Measurements from ENCODE around the gene HLA-DQB1.
"Not testable (repeated sequence)": the region's sequence is repeated elsewhere in the genome, so short reads cannot be mapped to it uniquely, and the experiment has no call there.

Gene HLA-DQB1

DNA sequence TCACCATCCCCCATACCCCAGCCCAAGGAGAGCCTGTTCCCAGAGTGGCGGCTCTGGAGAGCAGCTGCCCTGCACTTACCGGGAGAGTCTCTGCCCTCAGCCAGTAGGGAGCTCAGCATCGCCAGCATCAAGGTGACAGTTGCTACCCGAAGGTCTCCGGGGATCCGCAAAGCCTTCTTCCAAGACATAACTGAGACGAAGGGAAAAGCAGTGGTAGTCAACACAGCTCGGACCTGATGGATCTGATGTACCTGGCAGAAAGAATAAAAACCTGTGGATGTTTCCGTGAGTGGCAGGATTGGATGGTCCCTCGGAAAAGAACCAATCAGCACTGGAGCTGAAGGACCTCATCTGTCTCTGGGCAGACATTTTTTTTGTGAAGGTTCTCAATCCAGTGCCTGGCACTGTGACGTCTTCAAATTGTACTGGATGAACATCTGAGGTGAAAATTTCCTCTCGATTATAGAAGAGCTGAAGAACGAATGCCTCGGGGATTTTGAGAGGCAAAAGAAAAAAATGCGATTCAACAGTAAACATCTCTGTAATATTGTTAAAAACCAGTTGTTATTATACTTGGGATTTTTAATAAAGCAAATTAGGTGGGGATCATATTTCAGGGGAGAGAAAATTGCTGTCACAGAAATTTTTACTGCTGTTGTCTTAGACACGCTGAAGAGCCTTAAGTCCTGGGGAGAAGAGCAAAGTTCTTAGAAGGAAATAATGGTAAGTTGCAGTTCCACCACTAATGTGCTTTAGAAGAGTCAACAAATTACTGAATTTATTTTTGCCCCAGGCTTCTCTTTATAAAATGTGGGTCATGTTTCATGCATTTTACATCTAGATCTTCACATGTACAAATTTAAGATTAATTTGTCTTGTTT, at the start of gene HLA-DQB1:
TSS of gene HLA-DQB1 (minus strand) at position 238 of the 881 bp plus-strand sequence. CDS start at position 188, 50 bp downstream.
- no peak for DNase-seq

DNA sequence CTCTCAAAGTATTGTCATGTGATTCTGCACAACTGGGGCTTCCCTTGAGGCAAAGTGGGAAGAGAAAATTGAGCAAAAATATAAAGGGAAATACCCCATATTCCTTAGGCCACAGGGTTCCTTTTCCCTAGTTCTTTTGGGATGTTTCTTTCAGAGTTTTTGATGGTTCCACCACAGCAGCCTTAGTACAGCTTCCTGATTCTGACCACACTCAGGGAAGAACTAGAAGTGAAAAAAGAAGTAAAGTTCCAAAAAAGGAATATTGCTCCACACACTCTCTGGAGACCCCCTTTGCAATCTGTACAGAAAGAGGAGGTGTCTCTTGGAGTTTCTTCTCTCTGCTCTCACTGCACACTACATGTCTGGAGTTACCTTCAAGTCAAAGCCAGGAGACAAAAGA, 46.8 kb upstream of the HLA-DQB1 start:
- DNase-seq = no peak

DNA sequence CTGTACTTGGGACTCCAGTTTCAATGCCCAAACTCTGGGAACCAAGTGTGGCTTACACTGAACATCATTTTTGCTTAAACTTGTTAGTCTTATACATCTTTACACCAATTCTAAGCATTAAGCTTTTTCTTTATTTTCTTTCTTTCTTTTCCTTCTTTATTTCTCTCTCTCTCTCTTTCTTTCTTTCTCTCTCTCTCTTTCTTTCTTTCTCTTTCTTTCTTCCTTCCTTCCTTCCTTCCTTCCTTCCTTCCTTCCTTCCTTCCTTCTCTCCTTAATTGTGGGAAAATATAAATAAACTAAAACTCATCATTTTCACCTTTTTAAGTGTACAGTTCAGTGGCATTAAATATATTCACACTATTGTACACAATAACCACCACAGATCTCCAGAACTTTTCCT, 43.2 kb upstream of the HLA-DQB1 start:
- no peak for DNase-seq

DNA sequence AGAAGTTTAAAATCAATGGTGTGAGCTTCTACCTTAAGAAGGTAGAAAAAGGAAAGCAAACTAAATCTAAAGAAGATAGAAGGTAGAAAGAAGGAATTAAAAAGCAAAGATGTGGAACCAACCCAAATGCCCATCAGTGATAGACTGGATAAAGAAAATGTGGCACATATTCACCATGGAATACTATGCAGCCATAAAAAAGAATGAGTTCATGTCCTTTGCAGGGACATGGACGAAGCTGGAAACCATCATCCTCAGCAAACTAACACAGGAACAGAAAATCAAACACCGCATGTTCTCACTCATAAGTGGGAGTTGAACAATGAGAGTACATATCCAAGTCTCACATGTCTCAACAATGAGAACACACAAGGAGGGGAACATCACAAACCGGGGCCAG, 38.7 kb upstream of the HLA-DQB1 start:
- DNase-seq = not testable (repeated sequence)

DNA sequence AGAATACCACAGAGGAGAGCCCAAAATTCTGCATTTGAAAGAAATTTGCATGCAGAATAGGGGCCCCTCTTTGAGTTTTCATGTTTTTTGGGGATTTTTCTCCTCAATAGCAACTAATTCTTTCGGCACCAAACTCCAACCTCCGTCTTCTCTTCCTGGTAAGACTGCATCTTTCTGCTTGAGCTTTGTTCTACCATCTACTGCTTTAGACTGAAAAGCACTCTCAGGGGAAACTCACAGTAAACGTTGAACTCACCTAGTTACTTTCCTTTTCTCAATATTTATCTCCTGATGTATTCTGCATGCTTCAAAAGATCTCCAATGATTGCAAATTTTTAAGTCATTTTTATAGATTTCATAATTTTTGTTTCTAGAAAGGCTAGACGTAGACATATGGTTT, 36.9 kb upstream of the HLA-DQB1 start:
- DNase-seq = no peak

DNA sequence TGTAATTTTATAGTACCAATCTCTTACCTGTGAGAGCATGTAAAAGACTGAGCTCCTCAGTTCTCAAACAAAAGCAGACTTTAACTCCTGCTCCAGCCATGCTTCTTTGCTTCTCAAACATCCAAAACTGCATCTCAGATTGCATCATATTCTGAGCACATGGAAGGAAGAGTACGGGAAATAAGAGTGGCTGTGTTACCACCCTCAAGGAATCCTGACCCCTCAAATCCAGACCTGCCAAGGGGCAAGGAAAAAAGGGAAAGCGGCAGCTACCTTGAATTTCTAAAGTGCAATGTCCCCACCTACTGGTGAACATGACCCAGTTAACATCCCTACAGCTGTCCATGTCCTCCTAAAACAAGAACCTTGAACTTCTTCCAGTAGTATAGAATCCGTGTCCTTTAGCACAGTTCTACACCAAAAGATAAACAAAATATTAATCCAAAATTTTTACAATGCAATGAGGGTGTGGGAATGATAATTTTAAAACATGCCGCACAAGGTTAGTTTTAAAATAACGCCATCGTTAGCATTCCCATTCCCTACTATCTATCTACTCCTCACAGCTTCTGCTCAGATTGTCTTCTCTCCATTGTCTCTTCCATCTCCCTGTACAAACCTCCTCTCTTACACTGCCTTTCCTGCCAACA, 34.1 kb upstream of the HLA-DQB1 start:
- peak; percentile 25 to 58 for DNase-seq

DNA sequence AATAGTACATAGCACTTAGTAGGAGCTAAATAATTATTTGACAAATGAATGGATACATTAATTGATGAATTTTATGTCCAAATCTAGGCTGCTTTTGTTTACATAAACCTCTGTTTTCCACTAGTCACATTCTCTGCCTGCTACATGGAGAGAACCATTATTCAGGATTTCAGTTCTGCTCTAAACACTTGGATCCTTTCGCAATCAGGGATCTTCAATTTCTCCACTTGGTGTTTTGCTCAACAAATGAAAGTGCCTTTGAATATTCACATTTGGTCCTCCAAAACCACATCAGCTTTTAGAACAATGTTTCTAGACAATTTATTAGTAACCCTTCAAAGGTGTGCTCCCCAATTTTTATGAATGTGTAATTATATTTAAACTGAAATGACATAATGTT, 30.6 kb upstream of the HLA-DQB1 start:
- DNase-seq = no peak

DNA sequence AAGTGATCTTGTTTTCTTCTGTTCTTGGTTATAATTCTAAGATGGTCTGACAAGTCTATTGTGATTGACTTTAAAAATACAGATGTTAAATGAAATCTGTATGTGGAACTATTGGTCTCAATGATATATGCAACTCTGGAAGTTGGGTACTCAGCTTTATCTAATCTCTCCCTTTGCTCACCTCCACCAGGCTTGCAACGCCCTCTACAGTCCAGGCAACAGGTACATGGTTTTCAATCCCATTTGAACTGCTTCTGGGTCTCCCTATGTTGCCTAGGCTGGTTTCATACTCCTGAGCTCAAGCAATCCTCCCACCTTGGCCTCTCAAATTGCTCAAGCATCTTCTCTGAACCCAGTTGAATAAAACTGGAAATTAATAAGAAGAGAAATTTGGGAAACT, 25.6 kb upstream of the HLA-DQB1 start:
- peak in 1 of 2 experiments; percentile 12 for DNase-seq

DNA sequence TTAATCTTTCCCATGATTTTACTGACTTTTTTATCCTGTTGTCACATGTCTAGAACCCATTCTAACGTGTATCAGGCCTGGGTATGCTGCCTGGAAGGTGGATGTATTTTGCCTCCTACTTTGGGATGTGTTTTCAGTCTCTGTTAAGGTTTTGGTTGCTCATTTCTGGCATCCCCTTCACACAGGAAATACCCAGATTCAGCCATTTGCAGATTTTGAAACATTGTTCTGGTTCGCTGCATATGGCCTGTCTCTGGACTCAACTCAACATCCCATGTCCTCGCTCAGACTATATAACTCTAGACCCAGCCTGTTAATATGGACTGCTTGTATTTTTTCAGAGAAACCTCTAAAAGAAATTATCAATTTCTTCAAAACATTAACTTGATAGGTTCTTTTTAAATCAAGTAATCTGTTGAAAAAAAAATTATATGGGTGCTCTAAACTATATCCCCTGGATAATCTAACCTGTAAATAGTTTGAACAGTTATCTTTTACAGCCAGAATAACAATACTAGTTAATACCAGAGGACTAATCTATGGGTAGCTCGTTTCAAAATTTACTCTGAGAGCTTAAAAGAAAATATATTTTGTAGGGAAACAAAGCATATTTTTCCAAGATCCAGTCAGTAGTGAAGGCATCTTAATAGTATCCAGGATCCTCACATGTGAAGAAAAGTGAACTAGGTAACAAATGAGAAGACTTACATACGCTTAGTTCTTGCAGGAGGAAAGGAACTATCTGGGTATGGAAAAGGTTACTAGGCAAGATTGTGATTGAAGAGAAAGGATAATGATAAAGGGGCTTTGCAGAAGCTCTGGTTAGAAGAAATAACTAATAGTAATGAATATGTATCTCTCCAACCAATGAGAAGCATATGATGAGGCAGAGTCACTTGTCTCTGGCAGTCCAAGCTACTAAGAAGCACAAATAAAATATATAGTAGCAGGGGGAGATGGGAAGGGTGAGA, 23.4 kb upstream of the HLA-DQB1 start:
- no peak for DNase-seq

DNA sequence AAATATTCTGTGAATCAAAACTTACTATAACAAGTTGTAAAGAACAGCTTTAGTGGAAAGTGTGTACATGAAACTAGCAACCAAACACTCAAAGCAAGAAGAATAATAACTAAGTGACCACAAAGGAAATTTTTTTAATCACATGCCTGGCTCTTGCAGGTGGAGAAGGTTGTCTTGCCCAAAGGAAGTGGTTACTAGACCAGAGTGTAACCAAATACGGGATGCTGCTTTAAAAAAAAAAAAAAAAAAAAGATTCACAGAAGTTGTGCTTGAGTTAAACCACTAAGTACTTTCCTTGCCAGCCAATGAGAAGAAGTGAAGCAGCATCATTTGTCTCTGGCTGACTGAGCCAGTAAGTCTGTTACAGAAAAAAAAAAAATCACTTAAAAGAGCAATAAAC, 19.1 kb upstream of the HLA-DQB1 start:
- DNase-seq = no peak

DNA sequence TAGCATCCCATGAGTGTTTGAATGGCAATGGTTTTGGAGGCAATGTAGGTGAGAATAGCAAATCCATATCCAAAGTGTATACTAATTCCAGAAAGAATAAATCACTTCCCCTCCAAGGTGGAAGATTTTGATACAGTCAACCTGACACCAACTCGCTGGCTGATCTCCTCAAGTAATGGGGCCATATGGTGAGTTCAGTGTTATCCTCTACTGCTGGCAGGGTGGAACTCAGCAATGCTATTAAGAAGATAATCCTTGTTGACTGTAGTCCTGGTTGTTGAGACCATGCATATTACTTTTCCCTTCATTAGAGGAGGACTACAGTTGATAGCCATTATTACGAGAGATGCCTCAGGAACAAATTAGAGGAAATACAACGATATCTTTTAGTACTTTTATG, 17.8 kb upstream of the HLA-DQB1 start:
- peak in 1 of 2 experiments; percentile 57 for DNase-seq

DNA sequence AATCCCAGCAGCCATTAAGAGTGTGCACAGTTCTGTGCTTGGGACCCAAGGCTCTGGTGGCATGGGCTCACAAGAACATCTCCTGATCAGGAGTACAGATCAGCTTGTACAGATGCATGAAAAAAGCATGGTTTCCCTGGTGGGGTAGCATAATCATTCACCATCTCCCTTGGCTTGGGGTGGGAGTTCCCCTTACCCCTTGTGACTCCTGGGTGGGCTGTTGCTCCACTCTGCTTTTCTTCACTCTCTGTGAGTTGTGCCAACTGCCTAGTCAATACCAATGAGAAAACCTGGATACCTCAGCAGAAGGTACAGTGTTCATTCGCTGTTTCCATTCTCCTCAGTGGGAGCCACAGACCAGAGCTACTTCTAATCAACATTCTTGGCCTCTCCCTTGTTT, 13.6 kb upstream of the HLA-DQB1 start:
- DNase-seq = no peak

DNA sequence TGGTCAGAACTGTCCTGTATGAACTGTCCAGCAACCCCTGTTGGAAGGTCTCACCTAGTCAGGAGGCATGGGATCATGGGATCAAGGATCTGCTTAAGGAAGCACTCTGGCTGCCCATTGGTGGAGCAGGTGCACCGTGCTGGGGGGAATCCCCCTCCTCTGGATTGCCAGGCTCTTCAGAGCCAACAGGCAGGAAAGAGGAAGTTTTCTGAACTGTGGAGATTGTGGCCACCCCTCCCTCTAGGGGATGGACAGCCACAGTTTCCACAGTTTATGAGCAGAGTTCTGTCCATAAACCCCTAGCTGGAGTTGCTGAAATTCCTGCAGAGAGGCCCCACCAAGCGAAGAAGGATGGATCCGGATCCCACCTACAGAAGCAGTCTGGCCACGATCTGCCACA, 13.0 kb upstream of the HLA-DQB1 start:
- DNase-seq = no peak

DNA sequence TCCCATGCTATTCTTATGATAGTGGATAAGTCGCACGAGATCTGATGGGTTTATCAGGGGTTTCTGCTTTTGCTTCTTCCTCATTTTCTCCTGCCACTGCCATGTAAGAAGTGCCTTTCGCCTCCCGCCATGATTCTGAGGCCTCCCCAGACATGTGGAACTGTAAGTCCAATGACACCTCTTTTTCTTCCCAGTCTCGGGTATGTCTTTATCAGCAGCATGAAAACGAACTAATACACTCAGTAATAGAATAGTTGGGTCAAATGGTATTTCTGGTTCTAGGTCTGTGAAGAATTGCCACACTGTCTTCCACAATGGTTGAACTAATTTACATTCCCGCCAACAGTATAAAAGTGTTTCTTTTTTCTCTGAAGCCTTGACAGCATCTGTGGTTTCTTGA, 7.7 kb upstream of the HLA-DQB1 start:
- not testable (repeated sequence) for DNase-seq

DNA sequence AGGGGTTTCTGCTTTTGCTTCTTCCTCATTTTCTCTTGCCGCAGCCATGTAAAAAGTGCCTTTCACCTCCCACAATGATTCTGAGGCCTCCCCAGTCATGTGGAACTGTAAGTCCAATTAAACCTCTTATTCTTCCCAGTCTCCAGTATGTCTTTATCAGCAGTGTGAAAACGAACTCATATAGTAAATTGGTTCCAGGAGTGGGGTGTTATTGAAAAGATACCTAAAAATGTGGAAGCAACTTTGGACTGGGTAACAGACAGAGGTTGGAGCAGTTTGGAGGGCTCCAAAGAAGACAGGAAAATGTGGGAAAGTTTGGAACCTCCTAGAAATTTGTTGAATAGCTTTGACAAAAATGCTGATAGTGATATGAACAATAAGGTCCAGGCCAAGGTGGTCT, 5.5 kb upstream of the HLA-DQB1 start:
- not testable (repeated sequence) for DNase-seq

DNA sequence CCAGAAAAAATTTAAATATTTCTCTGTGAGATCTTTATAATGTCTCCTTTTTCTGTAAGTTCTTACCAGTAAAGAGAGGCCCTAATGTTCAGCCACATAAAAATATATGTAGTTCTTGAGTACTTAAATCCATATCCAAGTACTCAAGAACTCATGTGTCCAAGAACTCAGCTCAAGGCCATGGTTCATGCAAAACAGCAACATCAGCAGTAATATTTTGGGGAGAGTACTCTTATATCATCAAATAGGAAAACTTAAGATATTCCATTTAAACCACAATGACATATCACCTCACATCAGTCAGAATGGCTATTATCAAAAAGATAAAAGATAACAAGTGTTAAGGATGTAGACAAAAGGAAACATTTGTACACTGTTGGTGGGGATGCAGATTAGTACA, 3.4 kb upstream of the HLA-DQB1 start:
- DNase-seq = no peak

DNA sequence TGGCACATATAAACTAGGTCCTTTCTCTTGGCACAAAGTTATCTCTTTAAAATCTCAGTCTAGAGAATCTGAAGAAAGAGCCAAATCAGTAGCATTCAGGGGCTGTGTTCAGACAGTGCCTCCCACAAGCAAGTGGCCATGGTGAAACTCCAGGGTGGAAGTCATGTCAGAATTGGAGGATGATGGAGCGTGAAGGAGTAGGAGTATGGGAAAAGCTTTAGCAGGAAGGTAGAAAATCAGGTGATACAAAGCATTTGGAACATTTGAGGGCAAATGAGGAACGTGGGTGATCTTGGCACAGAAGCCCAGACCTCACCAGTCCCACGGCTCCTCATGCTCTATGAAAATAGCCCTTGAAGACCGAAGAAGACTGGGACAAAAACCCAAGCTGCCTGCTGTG, 2.8 kb upstream of the HLA-DQB1 start:
- DNase-seq = no peak

DNA sequence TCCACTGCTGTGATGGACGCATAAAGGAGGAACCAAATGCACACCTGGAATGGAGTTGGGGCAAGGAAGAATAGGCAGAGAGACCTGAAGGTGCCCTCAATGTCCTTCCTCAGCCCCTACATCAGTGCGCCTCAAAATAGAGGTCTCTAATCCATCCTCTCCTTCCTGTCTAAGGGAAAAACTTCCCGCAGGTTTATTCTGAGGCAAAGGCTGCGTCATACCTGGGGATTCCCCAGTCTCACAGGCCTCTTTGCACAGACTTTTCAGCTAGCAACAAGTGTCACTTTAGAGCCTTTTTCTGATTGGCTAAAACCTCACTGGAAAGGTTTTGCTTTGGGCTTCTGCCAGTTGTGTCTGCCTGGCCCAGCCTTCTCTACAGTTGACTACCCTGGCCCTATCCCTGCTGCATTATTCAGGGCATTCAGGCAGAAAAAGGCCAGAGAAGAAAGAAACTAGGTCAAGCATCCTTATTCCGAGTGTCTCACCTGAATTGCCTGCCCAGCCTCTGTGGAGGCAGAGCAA, 1.8 kb upstream of the HLA-DQB1 start:
- DNase-seq = no peak

DNA sequence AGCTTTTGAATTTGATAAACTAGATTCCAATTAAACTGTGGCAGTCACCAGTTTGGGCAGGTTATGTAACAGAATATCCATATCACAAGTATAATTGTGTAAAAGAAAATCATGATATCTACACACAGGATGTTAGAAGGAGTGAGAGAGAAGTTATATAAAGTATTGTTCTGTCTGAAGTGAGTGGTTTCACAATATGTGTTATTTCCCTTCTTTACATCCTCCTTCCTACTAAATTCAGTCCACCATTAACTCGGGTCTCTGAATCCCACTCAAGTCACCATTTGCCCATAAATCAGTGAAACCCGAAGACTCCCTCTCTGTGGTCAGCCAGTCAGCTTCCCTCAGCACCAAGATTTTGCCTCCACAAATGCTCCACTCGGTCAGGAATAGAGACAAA, 796 bp downstream of the HLA-DQB1 start:
- no peak for DNase-seq

DNA sequence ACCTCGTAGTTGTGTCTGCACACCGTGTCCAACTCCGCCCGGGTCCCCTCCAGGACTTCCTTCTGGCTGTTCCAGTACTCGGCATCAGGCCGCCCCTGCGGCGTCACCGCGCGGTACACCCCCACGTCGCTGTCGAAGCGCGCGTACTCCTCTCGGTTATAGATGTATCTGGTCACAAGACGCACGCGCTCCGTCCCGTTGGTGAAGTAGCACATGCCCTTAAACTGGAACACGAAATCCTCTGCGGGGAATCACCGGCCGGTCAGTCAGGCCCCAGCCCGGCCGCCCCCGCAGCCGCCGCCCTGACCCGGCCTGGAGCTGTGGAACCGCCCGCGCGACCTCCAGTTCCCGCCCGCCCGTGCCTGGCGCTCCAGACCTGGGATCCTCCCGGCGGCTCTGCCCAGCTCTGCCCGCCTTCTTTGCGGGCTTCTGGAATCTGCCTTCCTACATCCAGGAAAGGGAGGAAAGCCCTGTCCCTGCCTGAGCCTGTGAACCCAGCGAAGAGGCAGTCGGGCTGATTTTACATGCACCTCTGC, 1.6 kb downstream of the HLA-DQB1 start:
- no peak for DNase-seq

DNA sequence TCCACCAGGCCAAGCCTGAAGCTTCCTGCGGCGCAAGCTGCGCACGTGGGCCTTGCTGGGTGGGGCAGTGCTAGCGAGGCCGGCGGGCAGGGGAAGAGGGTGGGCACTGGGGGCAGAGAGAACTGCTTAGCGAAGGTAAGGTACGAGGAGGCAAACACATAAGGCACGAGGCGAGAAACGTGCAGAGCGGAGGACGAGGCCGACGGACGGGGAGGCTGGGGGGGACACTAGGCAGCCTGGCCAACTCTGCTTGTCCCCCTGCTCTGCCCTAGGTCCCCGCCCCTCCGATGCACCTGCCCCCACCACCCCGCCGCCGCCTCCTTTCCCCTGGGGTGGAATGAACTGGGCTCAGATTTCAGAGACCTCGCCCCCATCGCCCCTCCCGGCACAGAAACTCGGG, 2.1 kb downstream of the HLA-DQB1 start:
- DNase-seq = no peak

DNA sequence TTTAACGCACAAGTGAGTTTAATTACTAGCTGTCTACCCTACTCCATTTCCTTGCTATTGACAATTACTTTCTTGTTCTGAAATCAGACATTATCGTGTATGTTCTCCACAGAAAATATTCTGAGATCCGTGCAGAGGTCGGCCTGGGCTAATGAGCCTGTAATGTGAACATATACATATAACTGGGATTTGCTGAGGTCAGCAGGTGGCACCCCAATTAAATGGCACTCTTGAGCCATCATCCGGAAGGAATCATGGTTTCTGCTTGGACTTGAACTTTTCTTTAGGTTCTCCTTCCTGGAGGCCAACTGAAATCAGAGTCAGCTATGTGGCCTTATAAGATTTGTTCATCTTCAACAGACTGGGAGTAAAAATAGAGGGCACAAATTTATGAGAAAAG, 3.6 kb downstream of the HLA-DQB1 start:
- DNase-seq = no peak

DNA sequence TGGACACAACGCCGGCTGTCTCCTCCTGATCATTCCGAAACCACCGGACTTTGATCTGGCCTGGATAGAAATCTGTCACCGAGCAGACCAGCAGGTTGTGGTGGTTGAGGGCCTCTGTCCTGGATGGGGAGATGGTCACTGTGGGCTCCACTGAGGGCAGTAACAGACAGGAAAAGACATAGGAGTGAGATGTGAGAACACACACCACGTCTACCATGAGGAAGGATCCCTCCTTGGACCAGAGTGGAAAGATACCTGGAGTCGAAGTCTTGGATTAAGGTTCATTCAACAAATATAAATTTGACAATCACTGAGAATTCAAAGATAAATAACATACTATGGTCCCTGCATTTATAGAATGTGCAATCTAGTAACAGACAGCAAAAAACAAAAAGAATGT, 4.4 kb downstream of the HLA-DQB1 start:
- DNase-seq = no peak
